ACC112 (cell line): Measurements from ENCODE around the gene ILDR2.

Experiments
- H2AFZ ChIP-seq: fragments of 200-600 bp; sonication (generic); one replicate; pipeline ENCODE4 v1.6.0; 2017; ENCODE audit warnings: antibody characterized with exemption, low read length; ENCODE audit not compliant: unreplicated experiment
- H3K27ac ChIP-seq: fragments of 200-600 bp; sonication (generic); 2 replicates; pipeline ENCODE4 v1.5.1; 2014; ENCODE audit warnings: low read depth, mild to moderate bottlenecking, antibody characterized with exemption, low read length, moderate library complexity
- H3K27me3 ChIP-seq: fragments of 200-600 bp; sonication (generic); 2 replicates; pipeline ENCODE4 v1.6.1; 2014; ENCODE audit warnings: mild to moderate bottlenecking, antibody characterized with exemption, low read length, moderate library complexity, mixed read lengths; ENCODE audit not compliant: insufficient read depth
- H3K36me3 ChIP-seq: fragments of 200-600 bp; sonication (generic); 2 replicates; pipeline ENCODE4 v1.6.1; 2016; ENCODE audit warnings: mild to moderate bottlenecking, antibody characterized with exemption, low read length, moderate library complexity, mixed read lengths; ENCODE audit not compliant: insufficient read depth
- H3K4me1 ChIP-seq: fragments of 200-600 bp; sonication (generic); one replicate; pipeline ENCODE4 v1.6.1; 2016; ENCODE audit warnings: low read length, mixed read lengths; ENCODE audit not compliant: insufficient read depth, unreplicated experiment, control insufficient read depth
- H3K4me3 ChIP-seq: fragments of 200-600 bp; sonication (generic); 2 replicates; pipeline ENCODE4 v1.5.1; 2014; ENCODE audit warnings: mild to moderate bottlenecking, low read depth, low read length
- H3K79me2 ChIP-seq: fragments of 200-600 bp; sonication (generic); one replicate; pipeline ENCODE4 v1.6.0; 2016; ENCODE audit warnings: low read length; ENCODE audit not compliant: control insufficient read depth, unreplicated experiment, insufficient read depth

The ILDR2 gene

DNA sequence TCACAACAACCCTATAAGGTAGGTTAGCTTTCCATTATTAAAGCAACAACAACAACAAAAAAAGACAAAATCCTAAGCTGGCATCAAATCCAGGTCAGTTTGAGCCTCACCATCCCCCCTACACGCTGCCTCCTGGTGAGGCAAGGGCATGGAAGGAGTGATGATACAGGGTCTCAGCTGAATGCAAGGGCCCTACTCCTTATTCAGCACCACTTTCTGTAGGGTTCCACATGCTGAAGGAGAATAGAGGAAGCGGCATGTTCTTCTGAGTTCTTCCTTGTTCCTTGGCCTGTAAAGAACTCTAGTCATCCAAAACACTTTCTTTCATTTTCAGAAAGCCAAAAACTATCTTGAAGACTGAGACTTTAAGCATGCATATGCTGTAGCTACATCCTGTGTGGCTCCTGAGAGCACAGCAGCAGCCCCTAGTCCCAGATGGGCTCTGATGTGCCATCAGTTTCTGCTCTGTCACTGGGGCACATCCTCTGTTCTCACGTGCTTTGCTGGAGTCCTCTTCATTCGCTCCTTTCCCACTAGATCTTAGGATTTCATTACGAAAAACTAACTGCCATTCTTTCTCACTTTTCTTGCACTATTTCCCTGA lies 6.2 kb downstream of the ILDR2 start:
- Histone ChIP-seq H3K36me3 (no peaks in the 10 kb centered on the region), H3K4me1 (no peaks in the 10 kb centered on the region), H3K4me3 (no peak overlapping the region), H2AFZ (no peak overlapping the region), H3K79me2 (no peaks in the 10 kb centered on the region), H3K27ac (no peak overlapping the region), H3K27me3 (peaks cover 75% of the 10 kb centered on the region)

GRCh38 chr1:166960858-166961474 lies 14.4 kb downstream of the ILDR2 start:
- Histone ChIP-seq H3K4me3 (no peak overlapping the region), H3K79me2 (no peaks in the 10 kb centered on the region), H3K27ac (no peak overlapping the region), H3K4me1 (no peaks in the 10 kb centered on the region), H2AFZ (no peak overlapping the region), H3K36me3 (no peaks in the 10 kb centered on the region), H3K27me3 (peaks cover 23% of the 10 kb centered on the region; the same call in 1 of the 2 replicates)

DNA sequence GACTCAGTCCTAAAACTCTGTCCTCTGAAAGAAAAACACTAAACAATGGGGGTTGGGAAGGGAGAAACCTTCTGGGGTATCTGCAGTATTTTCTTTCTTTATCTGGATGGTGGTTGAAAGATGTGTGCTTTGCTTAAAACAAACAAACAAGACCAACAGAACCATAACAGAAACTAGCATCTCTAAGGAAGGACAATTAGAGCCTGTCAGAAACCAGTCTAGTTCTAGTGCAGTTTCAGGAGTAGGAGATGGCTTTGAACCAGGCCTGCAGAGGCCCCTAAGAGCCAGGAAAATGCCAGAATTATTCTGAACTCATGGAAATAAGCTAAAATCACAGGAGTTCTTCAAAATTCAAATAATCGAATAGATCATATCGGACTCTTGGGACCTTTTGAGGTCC lies 18.5 kb downstream of the ILDR2 start:
- Histone ChIP-seq H2AFZ (no peak overlapping the region), H3K4me3 (no peak overlapping the region), H3K27me3 (peaks cover 23% of the 10 kb centered on the region; the same call in 1 of the 2 replicates), H3K79me2 (no peaks in the 10 kb centered on the region), H3K27ac (no peak overlapping the region), H3K4me1 (no peaks in the 10 kb centered on the region), H3K36me3 (no peaks in the 10 kb centered on the region)

- Histone ChIP-seq H3K79me2 (no peaks in the 10 kb centered on the region), H3K4me1 (no peaks in the 10 kb centered on the region), H2AFZ (no peak overlapping the region), H3K27ac (no peak overlapping the region), H3K27me3 (peaks cover 23% of the 10 kb centered on the region; the same call in 1 of the 2 replicates), H3K36me3 (no peaks in the 10 kb centered on the region), H3K4me3 (no peak overlapping the region)
Observed at GRCh38 chr1:166956057-166956850, 19.1 kb downstream of the ILDR2 start.

DNA sequence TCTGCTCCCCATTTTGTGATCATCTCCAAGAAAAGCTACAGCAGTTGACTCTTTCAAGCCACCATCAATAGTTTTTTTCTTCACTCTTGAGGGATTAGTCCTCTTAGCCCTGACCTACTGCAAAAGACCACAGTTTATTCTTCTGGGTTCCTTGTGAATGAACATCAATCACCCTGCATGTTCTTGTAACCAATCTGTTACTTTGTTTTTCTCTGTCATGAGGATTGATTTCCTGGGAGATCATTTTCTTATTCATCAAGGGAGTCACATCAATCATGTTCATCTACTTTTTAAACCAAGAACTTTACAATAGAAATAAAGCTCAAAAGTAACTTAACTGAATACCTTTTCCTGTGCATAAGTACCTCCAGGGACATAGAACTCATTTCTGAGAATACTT lies 21.8 kb downstream of the ILDR2 start:
- Histone ChIP-seq H2AFZ (no peak overlapping the region), H3K36me3 (no peaks in the 10 kb centered on the region), H3K27me3 (peaks cover 31% of the 10 kb centered on the region), H3K27ac (no peak overlapping the region), H3K4me3 (no peak overlapping the region), H3K79me2 (no peaks in the 10 kb centered on the region), H3K4me1 (no peaks in the 10 kb centered on the region)

- Histone ChIP-seq H2AFZ (no peak overlapping the region), H3K27ac (no peak overlapping the region), H3K36me3 (no peaks in the 10 kb centered on the region), H3K27me3 (peaks cover 44% of the 10 kb centered on the region), H3K4me1 (no peaks in the 10 kb centered on the region), H3K79me2 (no peaks in the 10 kb centered on the region), H3K4me3 (no peak overlapping the region)
Observed at GRCh38 chr1:166952002-166952746, 23.2 kb downstream of the ILDR2 start.

DNA sequence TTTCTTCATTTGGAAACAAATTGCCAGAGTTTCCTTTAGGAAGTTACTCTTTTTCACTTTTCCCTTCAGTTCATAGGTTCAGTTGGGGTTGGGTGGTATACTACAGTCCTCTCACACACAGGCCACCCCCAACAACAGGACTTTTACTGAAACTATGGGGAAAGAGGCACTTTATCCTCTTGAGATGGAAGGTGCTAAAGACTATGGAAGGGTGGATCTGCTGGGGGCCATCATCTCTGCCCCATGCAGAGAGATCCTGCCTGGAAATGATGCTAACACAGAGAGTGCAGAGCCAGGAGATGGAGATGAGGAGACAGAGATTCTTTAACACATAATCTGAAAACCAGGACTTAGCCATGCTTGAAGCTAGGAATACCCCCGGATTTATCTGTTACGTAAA lies 24.3 kb downstream of the ILDR2 start:
- no peak overlapping the region for H3K27ac ChIP-seq
- peaks cover 54% of the 10 kb centered on the region for H3K27me3 ChIP-seq
- no peak overlapping the region for H2AFZ ChIP-seq
- H3K4me1 ChIP-seq = no peaks in the 10 kb centered on the region
- H3K36me3 ChIP-seq = no peaks in the 10 kb centered on the region
- H3K4me3 ChIP-seq = no peak overlapping the region
- H3K79me2 ChIP-seq = no peaks in the 10 kb centered on the region

GRCh38 chr1:166950156-166950555 lies 25.2 kb downstream of the ILDR2 start:
- Histone ChIP-seq H3K27me3 (peaks cover 61% of the 10 kb centered on the region), H3K4me1 (no peaks in the 10 kb centered on the region), H2AFZ (no peak overlapping the region), H3K27ac (no peak overlapping the region), H3K36me3 (no peaks in the 10 kb centered on the region), H3K79me2 (no peaks in the 10 kb centered on the region), H3K4me3 (no peak overlapping the region)

DNA sequence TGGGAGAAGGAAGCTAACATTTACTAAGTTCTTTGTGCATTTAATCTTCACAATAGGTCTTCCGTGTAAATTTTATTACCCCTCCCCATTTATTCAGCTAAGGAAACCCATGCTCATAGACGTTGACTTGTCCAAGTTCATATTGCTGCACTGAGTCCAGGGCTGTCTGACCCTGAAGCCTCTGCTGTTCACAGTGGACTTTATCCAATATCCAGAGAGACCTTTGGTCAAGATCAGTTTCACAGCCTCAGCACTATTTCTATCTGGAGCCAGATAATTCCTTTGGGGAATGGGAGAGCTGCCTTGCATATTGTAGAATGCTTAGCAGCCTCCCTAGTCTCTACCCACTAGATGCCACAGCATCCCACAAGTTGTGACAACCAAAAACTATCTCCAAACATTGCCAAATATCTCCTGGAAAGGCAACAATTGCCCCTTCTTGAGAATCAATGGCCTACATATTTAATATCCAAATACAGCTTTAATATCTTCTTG lies 26.4 kb downstream of the ILDR2 start:
- H3K27me3 ChIP-seq = peaks cover 59% of the 10 kb centered on the region

GRCh38 chr1:166947398-166948043 lies 27.8 kb downstream of the ILDR2 start:
- no peak overlapping the region for H2AFZ ChIP-seq
- no peaks in the 10 kb centered on the region for H3K4me1 ChIP-seq
- peaks cover 49% of the 10 kb centered on the region for H3K27me3 ChIP-seq
- H3K79me2 ChIP-seq = no peaks in the 10 kb centered on the region
- H3K27ac ChIP-seq = no peak overlapping the region
- no peak overlapping the region for H3K4me3 ChIP-seq
- H3K36me3 ChIP-seq = no peaks in the 10 kb centered on the region

More for the DNA sequence above, 26.4 kb downstream of the ILDR2 start:
- Histone ChIP-seq H3K36me3 (no peaks in the 10 kb centered on the region), H3K4me3 (no peak overlapping the region), H3K4me1 (no peaks in the 10 kb centered on the region), H2AFZ (no peak overlapping the region), H3K79me2 (no peaks in the 10 kb centered on the region), H3K27ac (no peak overlapping the region)
